ENCODE data around the gene OR4E1.

The OR4E1 gene

GRCh38 chr14:21686468-21686867 lies 12.8 kb upstream of the OR4E1 start:
- H3K27me3 Mint-ChIP-seq, result peaks cover 44 to 54% of the 10 kb centered on the region in 2 donors

GRCh38 chr14:21680072-21680471 lies 6.5 kb upstream of the OR4E1 start:
- DNase-seq, result no peak

More at GRCh38 chr14:21686468-21686867, 12.8 kb upstream of the OR4E1 start:
- Mint-ChIP-seq H3K36me3 (ENCODE audit: insufficient read depth) (no peaks in the 10 kb centered on the region), H3K27ac (no peak overlapping the region), H3K4me3 (no peak overlapping the region), H3K4me1 (ENCODE audit: low read depth in 2 of 2) (no peaks in the 10 kb centered on the region), H3K9me3 (no peaks in the 10 kb centered on the region)
- no peak for ATAC-seq (replicated peaks)
- DNase-seq, result no peak

GRCh38 chr14:21675566-21675965 lies 1.9 kb upstream of the OR4E1 start:
- Mint-ChIP-seq H3K27ac (no peak overlapping the region), H3K27me3 (peaks cover 19 to 29% of the 10 kb centered on the region in 2 donors), H3K36me3 (ENCODE audit: insufficient read depth) (no peaks in the 10 kb centered on the region), H3K9me3 (no peaks in the 10 kb centered on the region), H3K4me3 (no peak overlapping the region), H3K4me1 (ENCODE audit: low read depth in 2 of 2) (no peaks in the 10 kb centered on the region)
- ATAC-seq (replicated peaks) (no peak), DNase-seq (no peak)

More at GRCh38 chr14:21680072-21680471, 6.5 kb upstream of the OR4E1 start:
- ATAC-seq (replicated peaks), result no peak
- no peaks in the 10 kb centered on the region for H3K4me1 Mint-ChIP-seq (ENCODE audit: low read depth in 2 of 2)
- no peak overlapping the region for H3K4me3 Mint-ChIP-seq
- H3K9me3 Mint-ChIP-seq, result no peaks in the 10 kb centered on the region
- H3K36me3 Mint-ChIP-seq (ENCODE audit: insufficient read depth), result no peaks in the 10 kb centered on the region
- peaks cover 38 to 42% of the 10 kb centered on the region in 2 donors for H3K27me3 Mint-ChIP-seq
- no peak overlapping the region for H3K27ac Mint-ChIP-seq

- no peak for DNase-seq
- Mint-ChIP-seq H3K27me3 (peaks cover 22 to 35% of the 10 kb centered on the region in 2 donors), H3K36me3 (ENCODE audit: insufficient read depth) (no peaks in the 10 kb centered on the region), H3K4me1 (ENCODE audit: low read depth in 2 of 2) (no peaks in the 10 kb centered on the region), H3K4me3 (no peak overlapping the region), H3K9me3 (no peaks in the 10 kb centered on the region), H3K27ac (no peak overlapping the region)
- no peak for ATAC-seq (replicated peaks)
These were observed 1.5 kb downstream of the OR4E1 start for GRCh38 chr14:21672116-21672515.

GRCh38 chr14:21671371-21671770 lies 2.2 kb downstream of the OR4E1 start:
- ATAC-seq (replicated peaks), result no peak
- H3K4me1 Mint-ChIP-seq (ENCODE audit: low read depth in 2 of 2), result no peaks in the 10 kb centered on the region
- H3K36me3 Mint-ChIP-seq (ENCODE audit: insufficient read depth), result no peaks in the 10 kb centered on the region
- no peak for DNase-seq
- H3K9me3 Mint-ChIP-seq, result no peaks in the 10 kb centered on the region
- H3K4me3 Mint-ChIP-seq, result no peak overlapping the region
- H3K27ac Mint-ChIP-seq, result no peak overlapping the region
- H3K27me3 Mint-ChIP-seq, result peaks cover 21 to 39% of the 10 kb centered on the region in 2 donors

- H3K4me1 Mint-ChIP-seq (ENCODE audit: low read depth in 2 of 2), result no peaks in the 10 kb centered on the region
- no peaks in the 10 kb centered on the region for H3K9me3 Mint-ChIP-seq
- no peak for ATAC-seq (replicated peaks)
- H3K27me3 Mint-ChIP-seq, result peaks cover 39 to 53% of the 10 kb centered on the region in 2 donors
- DNase-seq, result no peak
- no peaks in the 10 kb centered on the region for H3K36me3 Mint-ChIP-seq (ENCODE audit: insufficient read depth)
- H3K4me3 Mint-ChIP-seq, result no peak overlapping the region
- no peak overlapping the region for H3K27ac Mint-ChIP-seq
These were observed 4.3 kb downstream of the OR4E1 start for GRCh38 chr14:21669284-21669683.

GRCh38 chr14:21668377-21668776 lies 5.2 kb downstream of the OR4E1 start:
- H3K27me3 Mint-ChIP-seq, result peaks cover 43 to 56% of the 10 kb centered on the region in 2 donors
- no peaks in the 10 kb centered on the region for H3K36me3 Mint-ChIP-seq (ENCODE audit: insufficient read depth)
- no peak overlapping the region for H3K4me3 Mint-ChIP-seq
- DNase-seq, result no peak
- ATAC-seq (replicated peaks), result no peak
- H3K9me3 Mint-ChIP-seq, result no peaks in the 10 kb centered on the region
- no peaks in the 10 kb centered on the region for H3K4me1 Mint-ChIP-seq (ENCODE audit: low read depth in 2 of 2)
- H3K27ac Mint-ChIP-seq, result no peak overlapping the region

- Mint-ChIP-seq H3K4me1 (ENCODE audit: low read depth in 2 of 2) (peaks cover 0 to 3% of the 10 kb centered on the region in 2 donors), H3K27me3 (peaks cover 34 to 37% of the 10 kb centered on the region in 2 donors), H3K27ac (no peak overlapping the region), H3K4me3 (no peak overlapping the region), H3K9me3 (no peaks in the 10 kb centered on the region), H3K36me3 (ENCODE audit: insufficient read depth) (no peaks in the 10 kb centered on the region)
- DNase-seq (no peak), ATAC-seq (replicated peaks) (no peak)
These were observed 16.6 kb downstream of the OR4E1 start for GRCh38 chr14:21656980-21657379.

GRCh38 chr14:21654215-21654614 lies 19.4 kb downstream of the OR4E1 start:
- H3K27me3 Mint-ChIP-seq, result peaks cover 39% of the 10 kb centered on the region in 2 donors

GRCh38 chr14:21653331-21653885 lies 20.2 kb downstream of the OR4E1 start, which contains the start of gene OR4E2:
Gene OR4E2, plus strand, starts transcription at chr14:21653835. Its CDS starts 11,248 bp downstream, at chr14:21665083.
- peaks cover 34 to 39% of the 10 kb centered on the region in 2 donors for H3K27me3 Mint-ChIP-seq
- H3K4me1 Mint-ChIP-seq (ENCODE audit: low read depth in 2 of 2), result peaks cover 0 to 3% of the 10 kb centered on the region in 2 donors
- H3K4me3 Mint-ChIP-seq, result no peak within 1 kb of the TSS

More at GRCh38 chr14:21654215-21654614, 19.4 kb downstream of the OR4E1 start:
- Mint-ChIP-seq H3K4me1 (ENCODE audit: low read depth in 2 of 2) (peaks cover 0 to 3% of the 10 kb centered on the region in 2 donors), H3K9me3 (no peaks in the 10 kb centered on the region), H3K36me3 (ENCODE audit: insufficient read depth) (no peaks in the 10 kb centered on the region), H3K27ac (no peak overlapping the region), H3K4me3 (no peak overlapping the region)
- ATAC-seq (replicated peaks) (no peak), DNase-seq (no peak)

GRCh38 chr14:21652209-21652808 lies 21.3 kb downstream of the OR4E1 start:
- ATAC-seq (replicated peaks) (no peak), DNase-seq (no peak)
- H3K36me3 Mint-ChIP-seq (ENCODE audit: insufficient read depth), result no peaks in the 10 kb centered on the region
- H3K4me3 Mint-ChIP-seq, result no peak overlapping the region
- peaks cover 0 to 3% of the 10 kb centered on the region in 2 donors for H3K4me1 Mint-ChIP-seq (ENCODE audit: low read depth in 2 of 2)
- H3K9me3 Mint-ChIP-seq, result peaks cover 0 to 2% of the 10 kb centered on the region in 2 donors
- peaks cover 29 to 31% of the 10 kb centered on the region in 2 donors for H3K27me3 Mint-ChIP-seq
- no peak overlapping the region for H3K27ac Mint-ChIP-seq

More at GRCh38 chr14:21653331-21653885, 20.2 kb downstream of the OR4E1 start, which contains the start of gene OR4E2:
- no peak within 1 kb of the TSS for H3K27ac Mint-ChIP-seq
- no peak for ATAC-seq (replicated peaks)
- H3K36me3 Mint-ChIP-seq (ENCODE audit: insufficient read depth), result no peaks in the 10 kb centered on the region
- peaks cover 0 to 1% of the 10 kb centered on the region in 2 donors for H3K9me3 Mint-ChIP-seq
- DNase-seq, result no peak

GRCh38 chr14:21647380-21647779 lies 26.2 kb downstream of the OR4E1 start:
- Mint-ChIP-seq H3K9me3 (peaks cover 0 to 2% of the 10 kb centered on the region in 2 donors), H3K36me3 (ENCODE audit: insufficient read depth) (peaks cover 3% of the 10 kb centered on the region), H3K4me3 (no peak overlapping the region), H3K4me1 (ENCODE audit: low read depth in 2 of 2) (peaks cover 0 to 3% of the 10 kb centered on the region in 2 donors), H3K27ac (no peak overlapping the region), H3K27me3 (peaks cover 20 to 26% of the 10 kb centered on the region in 2 donors)
- DNase-seq, result no peak
- ATAC-seq (replicated peaks), result no peak

- H3K27me3 Mint-ChIP-seq, result peaks cover 0 to 5% of the 10 kb centered on the region in 2 donors
- peaks cover 0 to 1% of the 10 kb centered on the region in 2 donors for H3K9me3 Mint-ChIP-seq
- peak overlapping the region; percentile 57 to 79 for H3K4me3 Mint-ChIP-seq
- ATAC-seq (replicated peaks), result no peak
- peaks cover 1 to 8% of the 10 kb centered on the region in 2 donors for H3K4me1 Mint-ChIP-seq (ENCODE audit: low read depth in 2 of 2)
- DNase-seq, result no peak
- H3K27ac Mint-ChIP-seq, result no peak overlapping the region
- H3K36me3 Mint-ChIP-seq (ENCODE audit: insufficient read depth), result peaks cover 14% of the 10 kb centered on the region
These were observed 30.2 kb downstream of the OR4E1 start for GRCh38 chr14:21643407-21643806.

GRCh38 chr14:21642683-21643082 lies 30.9 kb downstream of the OR4E1 start:
- Mint-ChIP-seq H3K27ac (peak overlapping the region in 1 of 2 donors; percentile 92), H3K4me1 (ENCODE audit: low read depth in 2 of 2) (peaks cover 1 to 8% of the 10 kb centered on the region in 2 donors), H3K9me3 (no peaks in the 10 kb centered on the region), H3K4me3 (peak overlapping the region; percentile 57 to 79), H3K36me3 (ENCODE audit: insufficient read depth) (peaks cover 14% of the 10 kb centered on the region), H3K27me3 (peaks cover 0 to 5% of the 10 kb centered on the region in 2 donors)
- ATAC-seq (replicated peaks) (no peak), DNase-seq (no peak)
